Prostate gland (tissue), 2 donors: ENCODE measurements around the gene IMPG1.

Experiments
- CTCF ChIP-seq, 4 experiments: fragments of 200-600 bp in 2 of 4; fragments of 450-650 bp in 2 of 4; sonication (generic) in 2 of 4; IDR thresholded peaks; 1 replicate in 3 of 4; 2 replicates in 1 of 4; pipeline ENCODE4 v1.5.1; 2016 to 2019; ENCODE audit warnings: antibody characterized with exemption in 4 of 4, mild to moderate bottlenecking in 2 of 4, moderate library complexity in 2 of 4
- POLR2A ChIP-seq: fragments of 450-650 bp; IDR thresholded peaks from one replicate; pipeline ENCODE4 v1.6.1; 2016; ENCODE audit warnings: antibody characterized with exemption, mild to moderate bottlenecking
- POLR2AphosphoS5 ChIP-seq: sonication (generic); formaldehyde crosslinking; IDR thresholded peaks from one replicate; pipeline ENCODE4 v1.6.1; 2017; ENCODE audit warnings: antibody characterized with exemption

DNA sequence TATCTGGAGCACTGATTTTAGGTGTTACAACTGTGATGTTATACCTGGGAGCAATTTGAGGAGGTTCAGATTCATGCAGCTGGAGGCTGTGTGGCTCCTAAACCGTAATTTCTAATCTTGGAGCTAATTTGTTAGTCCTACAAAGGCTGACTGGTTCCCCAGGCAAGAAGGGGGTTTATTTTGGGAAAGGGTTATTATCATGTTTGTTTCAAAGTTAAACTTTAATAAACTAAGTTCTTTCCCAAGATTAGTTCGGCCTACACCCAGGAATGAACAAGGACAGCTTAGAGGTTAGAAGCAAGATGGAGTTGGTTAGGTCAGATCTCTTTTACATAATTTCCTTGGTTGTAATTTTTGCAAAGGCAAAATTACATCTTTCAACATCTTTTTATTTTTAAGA lies 187.6 kb downstream of the IMPG1 start:
- TF ChIP-seq CTCF (IDR thresholded peaks at IDR 0.05) (no peak), POLR2AphosphoS5 (no peak), POLR2A (no peak)
